Superior temporal gyrus (tissue), 1 donor: ENCODE data around the gene CCM2.

ENCODE experiments used
- DNase-seq: peaks from one replicate; pipeline ENCODE4 v3.0.0-alpha.2; 2016; ENCODE audit errors: extremely low spot score

The CCM2 gene

DNA sequence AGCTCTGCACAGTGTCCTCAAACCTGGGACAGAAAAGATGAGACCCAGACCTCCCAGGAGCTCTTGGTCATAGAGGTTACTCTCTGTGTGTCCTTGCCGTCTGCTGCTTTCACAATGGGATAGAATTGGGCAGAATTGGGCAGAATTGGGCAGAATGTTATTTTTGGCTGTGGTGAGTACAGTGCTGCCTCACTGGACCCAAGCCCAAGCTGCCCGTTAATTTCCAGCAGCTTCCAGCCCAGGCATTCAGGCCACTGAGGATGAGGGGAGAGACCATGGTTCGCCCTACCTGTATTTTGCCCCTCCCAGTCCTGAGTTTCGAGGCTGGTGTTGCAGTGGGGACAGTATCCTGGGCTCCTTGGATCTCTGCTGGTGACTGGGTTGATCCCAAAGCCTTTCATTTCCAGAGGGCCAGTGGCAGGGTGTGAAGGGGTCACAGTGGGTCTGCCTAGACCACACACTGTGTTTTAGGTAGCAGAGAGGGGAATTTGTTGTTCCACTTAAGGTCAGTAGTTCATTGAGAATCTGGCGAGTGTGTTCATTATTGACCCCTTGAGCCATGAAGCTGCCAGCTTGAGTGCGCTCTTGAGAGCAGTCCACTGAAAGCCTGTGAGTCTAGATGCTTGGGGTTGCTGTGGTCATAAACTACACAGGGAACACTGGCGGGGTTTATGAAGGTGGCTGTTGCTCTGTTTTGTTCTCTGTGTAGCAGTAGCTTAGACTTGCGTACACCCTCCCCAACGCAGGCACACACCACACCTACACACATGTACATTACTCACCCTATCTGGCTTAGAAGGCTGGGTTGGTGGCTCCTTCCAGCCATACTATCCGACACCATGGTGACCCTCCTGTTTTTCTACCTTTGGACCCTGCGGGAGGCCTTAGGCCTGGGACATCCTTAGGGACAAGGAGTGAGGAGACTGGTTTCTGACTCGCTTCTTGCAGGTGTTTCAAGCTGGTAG lies 65.3 kb downstream of the CCM2 start:
- no peak for DNase-seq

DNA sequence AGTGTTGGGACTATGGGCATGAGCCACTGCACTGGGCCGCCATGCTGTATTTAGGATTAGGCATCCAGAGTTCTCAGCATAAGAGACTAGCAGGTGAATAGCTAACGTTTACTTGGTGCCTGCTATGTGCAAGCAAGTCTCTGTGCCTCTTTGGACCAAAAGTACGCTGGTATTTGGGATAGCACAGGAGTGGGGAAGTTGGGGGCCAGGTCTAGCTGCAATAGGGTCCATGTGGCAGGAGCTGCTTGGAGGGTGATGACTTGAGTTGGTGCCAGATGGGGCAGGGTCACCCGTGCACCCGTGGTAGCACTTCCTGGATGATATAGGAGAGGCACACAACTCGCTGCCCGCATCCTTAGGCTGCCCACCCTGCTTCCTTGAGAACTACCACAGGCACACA lies 66.4 kb downstream of the CCM2 start:
- no peak for DNase-seq

- no peak for DNase-seq
Observed at GRCh38 chr7:45067582-45067981, 67.6 kb downstream of the CCM2 start.

GRCh38 chr7:45068236-45069023 lies 68.4 kb downstream of the CCM2 start:
- no peak for DNase-seq

DNA sequence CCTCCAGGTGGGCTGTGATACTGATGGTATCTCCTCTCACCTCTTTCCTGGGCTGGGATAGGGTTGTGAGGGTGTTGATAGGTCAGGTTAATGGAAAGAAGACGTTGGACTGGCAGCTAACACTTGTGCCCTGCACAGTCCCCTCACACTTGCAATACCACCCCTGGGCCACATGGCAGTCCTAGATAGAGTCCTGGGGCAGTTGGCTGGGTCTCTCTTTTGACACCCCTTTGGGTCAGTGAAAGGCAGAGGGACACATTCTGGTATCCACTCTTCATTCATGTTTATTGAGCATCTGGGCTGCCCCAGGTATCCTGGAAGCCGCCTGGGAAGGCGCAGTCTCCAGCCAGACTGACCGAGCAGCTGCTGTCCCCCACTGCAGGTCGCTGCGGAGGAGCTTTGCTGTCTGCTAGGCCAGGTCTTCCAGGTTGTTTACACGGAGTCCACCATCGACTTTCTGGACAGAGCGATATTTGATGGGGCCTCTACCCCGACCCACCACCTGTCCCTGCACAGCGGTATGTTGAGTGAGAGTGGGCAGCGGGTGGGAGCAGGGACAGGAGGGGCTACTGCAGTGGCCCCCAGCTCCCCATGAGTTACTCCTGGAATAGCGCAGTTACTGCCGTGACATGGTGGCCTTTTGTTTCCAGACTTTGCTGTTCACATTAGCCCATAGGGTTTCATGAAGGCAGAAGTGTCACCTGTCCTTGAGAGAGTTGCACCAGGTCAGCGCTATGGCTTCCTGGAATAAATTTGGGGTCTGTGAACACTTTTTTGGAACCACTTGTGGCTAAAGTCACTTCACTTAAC lies 69.6 kb downstream of the CCM2 start:
- DNase-seq: no peak

GRCh38 chr7:45070254-45070642 lies 70.2 kb downstream of the CCM2 start:
- DNase-seq: no peak

- DNase-seq: no peak
Observed at GRCh38 chr7:45071528-45071927, 71.5 kb downstream of the CCM2 start.

GRCh38 chr7:45072131-45073030 lies 72.4 kb downstream of the CCM2 start:
- DNase-seq: no peak

GRCh38 chr7:45073031-45073785 lies 73.2 kb downstream of the CCM2 start:
- no peak for DNase-seq

DNA sequence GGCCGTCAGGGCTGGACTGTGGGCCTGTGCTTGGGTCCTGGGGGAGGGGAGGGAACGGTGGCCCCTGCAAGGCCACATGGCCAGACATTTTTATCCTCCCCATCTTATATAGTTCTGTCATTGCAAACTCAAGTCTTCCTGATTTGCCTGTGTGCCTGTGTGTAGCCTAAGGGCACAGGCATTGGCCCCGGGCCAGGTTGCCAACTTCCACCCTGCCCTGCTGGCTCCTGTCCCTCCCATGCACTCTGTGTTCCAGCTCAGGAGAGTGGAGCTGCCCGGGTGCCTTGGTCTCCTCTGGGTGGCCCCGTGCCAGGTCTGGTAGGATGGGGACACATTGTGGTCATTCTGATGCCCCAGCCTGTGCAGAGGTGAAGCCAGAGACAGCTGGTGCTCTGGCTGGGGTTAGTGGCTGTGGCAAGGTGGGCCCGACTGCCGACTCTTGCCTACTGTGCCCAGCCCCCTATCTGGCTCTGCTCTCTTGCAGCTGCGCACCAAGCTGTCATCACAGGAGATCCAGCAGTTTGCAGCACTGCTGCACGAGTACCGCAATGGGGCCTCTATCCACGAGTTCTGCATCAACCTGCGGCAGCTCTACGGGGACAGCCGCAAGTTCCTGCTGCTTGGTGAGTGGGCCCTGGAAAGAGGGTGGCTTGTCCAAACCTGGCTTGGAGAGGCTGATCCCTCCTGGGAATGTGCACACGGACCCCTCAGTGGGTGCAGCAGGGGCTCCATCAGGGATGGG lies 74.0 kb downstream of the CCM2 start:
- peak; percentile 62 for DNase-seq

- DNase-seq: no peak
Observed at GRCh38 chr7:45074528-45075354, 74.7 kb downstream of the CCM2 start.

- no peak for DNase-seq
Observed at GRCh38 chr7:45075355-45075644, 75.3 kb downstream of the CCM2 start.

DNA sequence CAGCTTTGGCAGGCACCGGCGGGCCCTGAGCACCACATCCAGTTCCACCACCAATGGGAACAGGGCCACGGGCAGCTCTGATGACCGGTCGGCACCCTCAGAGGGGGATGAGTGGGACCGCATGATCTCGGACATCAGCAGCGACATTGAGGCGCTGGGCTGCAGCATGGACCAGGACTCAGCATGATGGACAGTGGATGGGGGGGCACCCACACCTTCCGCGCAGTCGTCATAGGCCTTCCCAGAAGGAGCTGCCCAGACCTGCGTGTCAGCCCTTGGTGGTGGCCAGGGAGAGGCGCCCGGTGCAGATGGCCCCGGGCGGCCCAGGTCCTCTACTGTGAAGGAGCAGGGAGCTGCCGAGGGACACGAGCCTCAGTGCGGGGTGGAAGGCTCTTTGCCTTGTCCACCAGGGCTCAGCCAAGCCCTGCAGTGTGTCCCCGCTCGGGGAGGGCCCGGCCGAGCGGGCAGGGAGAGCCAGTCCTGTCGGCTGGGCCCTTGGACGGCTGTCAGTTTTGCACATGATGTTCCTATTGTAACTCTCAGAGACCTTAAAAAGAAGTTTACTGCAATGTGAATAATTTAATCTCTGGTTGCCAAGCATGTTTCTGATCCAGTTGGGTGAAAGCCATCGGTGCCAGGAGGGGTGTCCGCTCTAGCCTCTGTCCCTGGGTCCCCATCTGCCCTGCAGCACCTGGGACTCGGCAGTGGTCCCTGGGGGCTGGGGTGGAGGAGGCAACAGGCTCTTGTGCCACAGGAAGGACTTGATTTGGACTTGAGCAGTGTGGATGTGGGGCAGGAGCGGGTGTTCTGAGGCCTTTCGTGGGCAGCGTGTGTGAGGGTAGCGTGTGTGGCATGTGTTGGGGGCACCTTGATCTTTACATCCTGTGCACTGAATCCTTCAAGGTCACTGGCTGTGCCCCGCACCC lies 76.1 kb downstream of the CCM2 start:
- no peak for DNase-seq

DNA sequence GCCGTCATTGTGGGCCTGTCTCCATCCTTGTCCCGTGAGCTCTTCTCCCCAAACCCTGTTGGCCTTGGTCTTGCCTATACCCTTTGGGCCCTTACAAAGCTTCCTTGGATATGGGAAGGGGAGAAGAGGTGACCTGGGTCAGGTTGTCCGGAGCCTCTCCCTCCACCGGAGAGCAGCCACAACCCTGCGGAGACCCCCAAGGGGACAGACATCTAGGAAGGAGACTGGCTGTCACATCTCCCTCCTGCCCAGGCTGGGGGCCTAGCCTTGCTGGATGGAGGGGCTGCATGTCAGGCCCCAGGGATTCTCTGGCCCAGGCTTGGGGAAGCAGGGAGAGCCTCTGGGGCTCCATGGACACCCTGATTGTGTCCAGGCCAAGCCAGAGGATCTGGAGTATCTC lies 76.9 kb downstream of the CCM2 start:
- DNase-seq: no peak

DNA sequence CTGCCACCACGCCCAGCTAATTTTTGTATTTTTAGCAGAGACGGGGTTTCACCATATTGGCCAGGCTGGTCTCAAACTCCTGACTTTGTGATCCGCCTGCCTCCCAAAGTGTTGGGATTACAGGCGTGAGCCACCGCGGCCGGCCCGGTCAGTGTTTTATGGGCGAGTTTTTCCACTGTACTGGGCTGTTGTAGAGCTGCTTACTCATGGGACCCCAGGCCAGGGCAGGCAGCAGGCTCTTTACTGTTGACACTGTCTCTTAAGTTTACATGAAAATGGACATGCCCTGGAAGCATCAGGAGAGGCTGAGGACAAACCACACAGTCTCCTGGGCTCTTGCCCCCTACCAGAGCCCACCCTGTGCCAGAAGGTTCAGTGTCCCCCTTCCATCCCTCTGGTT lies 77.6 kb downstream of the CCM2 start:
- DNase-seq: no peak

DNA sequence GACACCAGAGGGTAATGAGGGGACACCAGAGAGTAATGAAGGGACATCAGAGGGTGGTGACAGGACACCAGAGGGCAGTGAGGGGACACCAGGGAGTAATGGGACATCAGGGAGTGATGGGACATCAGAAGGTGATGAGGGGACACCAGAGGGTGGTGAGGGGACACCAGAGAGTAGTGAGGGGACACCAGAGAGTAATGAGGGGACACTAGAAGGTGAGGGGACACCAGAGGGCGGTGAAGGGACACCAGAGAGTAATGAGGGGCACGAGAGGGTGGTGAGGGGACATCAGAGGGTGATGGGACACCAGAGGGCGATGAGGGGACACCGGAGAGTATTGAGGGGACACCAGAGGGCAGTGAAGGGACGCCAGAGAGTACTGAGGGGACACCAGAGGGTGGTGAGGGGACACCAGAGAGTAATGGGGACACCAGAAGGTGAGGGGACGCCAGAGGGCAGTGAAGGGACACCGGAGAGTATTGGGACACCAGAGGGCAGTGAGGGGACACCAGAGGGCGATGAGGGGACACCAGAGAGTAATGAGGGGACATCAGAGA lies 78.2 kb downstream of the CCM2 start:
- DNase-seq: no peak

DNA sequence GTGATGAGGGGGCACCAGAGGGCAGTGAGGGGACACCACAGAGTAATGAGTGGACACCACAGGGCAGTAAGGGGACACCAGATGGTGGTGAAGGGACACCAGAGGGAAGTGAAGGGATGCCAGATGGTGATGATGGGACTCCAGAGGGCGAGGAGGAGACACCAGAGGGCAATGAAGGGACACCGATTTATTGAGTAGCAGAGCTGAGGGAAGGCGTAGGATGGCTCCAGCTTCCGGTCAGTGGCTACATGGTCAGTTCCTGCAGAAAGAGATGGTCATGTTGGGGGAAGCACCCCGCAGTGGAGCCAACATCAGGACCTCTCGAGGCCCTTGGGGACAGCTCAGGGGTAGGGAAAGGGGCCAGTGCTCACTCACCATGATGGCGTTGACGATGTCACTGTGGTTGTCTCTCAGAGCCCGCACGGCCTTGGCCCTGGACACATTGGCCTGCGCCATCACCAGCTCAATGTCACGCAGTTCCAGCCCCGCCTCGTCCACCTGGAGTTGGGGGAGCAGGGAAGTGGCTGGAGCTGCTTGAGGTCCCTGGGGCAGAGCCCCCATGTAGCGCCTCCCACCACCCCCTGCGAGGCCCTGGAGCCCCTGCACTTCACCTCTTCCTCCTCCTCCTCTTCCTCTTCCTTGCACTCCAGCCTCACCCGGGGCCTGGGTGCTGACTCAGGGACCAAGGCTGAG lies 80.4 kb downstream of the CCM2 start:
- DNase-seq: no peak
